Measurements from ENCODE around the gene ZBED1.

DNA sequence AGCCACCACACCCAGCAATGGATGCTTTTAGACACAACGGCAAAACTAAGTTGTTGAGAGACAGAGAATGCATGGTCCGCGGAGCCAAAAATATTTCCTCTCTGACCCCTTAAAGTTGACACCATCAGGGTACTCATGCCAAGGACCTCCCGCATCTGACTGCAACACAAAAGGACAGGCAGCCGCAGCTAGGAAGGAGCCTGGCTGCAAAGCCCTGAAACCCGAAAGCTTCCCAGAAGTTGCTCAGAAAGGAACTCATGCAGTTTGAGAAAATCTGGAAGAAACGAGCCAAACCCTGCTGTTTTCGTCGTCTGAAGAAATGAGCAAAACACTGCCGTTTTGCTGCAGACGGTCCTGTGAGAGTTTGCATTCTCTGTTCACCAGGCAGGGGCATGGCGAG lies 16.5 kb downstream of the ZBED1 start:
- TF ChIP-seq TCF7 (IDR thresholded peaks at IDR 0.05; ENCODE audit: borderline replicate concordance): no peak
- no peak for TF ChIP-seq JUNB (CRISPR knock-in tag; conservative IDR thresholded peaks at IDR 0.05)
- TF ChIP-seq, protein P1, sequence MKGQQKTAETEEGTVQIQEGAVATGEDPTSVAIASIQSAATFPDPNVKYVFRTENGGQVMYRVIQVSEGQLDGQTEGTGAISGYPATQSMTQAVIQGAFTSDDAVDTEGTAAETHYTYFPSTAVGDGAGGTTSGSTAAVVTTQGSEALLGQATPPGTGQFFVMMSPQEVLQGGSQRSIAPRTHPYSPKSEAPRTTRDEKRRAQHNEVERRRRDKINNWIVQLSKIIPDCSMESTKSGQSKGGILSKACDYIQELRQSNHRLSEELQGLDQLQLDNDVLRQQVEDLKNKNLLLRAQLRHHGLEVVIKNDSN (CRISPR knock-in tag; IDR thresholded peaks at IDR 0.05): no peak
- TF ChIP-seq, protein P2, sequence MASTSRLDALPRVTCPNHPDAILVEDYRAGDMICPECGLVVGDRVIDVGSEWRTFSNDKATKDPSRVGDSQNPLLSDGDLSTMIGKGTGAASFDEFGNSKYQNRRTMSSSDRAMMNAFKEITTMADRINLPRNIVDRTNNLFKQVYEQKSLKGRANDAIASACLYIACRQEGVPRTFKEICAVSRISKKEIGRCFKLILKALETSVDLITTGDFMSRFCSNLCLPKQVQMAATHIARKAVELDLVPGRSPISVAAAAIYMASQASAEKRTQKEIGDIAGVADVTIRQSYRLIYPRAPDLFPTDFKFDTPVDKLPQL (IDR thresholded peaks at IDR 0.05; ENCODE audit: extremely low read depth, insufficient read length): no peak
- no peak for TF ChIP-seq MTA1 (IDR thresholded peaks at IDR 0.05; ENCODE audit: borderline replicate concordance)
- TF ChIP-seq, protein P3, sequence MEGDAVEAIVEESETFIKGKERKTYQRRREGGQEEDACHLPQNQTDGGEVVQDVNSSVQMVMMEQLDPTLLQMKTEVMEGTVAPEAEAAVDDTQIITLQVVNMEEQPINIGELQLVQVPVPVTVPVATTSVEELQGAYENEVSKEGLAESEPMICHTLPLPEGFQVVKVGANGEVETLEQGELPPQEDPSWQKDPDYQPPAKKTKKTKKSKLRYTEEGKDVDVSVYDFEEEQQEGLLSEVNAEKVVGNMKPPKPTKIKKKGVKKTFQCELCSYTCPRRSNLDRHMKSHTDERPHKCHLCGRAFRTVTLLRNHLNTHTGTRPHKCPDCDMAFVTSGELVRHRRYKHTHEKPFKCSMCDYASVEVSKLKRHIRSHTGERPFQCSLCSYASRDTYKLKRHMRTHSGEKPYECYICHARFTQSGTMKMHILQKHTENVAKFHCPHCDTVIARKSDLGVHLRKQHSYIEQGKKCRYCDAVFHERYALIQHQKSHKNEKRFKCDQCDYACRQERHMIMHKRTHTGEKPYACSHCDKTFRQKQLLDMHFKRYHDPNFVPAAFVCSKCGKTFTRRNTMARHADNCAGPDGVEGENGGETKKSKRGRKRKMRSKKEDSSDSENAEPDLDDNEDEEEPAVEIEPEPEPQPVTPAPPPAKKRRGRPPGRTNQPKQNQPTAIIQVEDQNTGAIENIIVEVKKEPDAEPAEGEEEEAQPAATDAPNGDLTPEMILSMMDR (IDR thresholded peaks at IDR 0.05 in 2 of 3, conservative IDR thresholded peaks at IDR 0.05 in 1 of 3; ENCODE audit: insufficient read depth in 2 of 3, low read depth in 1 of 3, low read length in 3 of 3): no peak
- TF ChIP-seq C11orf30 (IDR thresholded peaks at IDR 0.05; ENCODE audit: low read depth): no peak
